IMR-90 (cell line): ENCODE data around the gene NR5A2. TPM values are rescaled to one million over a fixed set of nuclear protein-coding genes. Genes with fewer than 3 reads are reported as not detected.

Experiments
- ATAC-seq: fragments of 200-7000 bp; cut with Tn5 transposase; 2 replicates; pipeline ENCODE4 v1.9.1; 2020; ENCODE audit warnings: low read depth, mild to moderate bottlenecking, moderate library complexity
- BruUV-seq: library from RNA; stranded (reverse); fragments of 400-500 nt; replicated peaks from 2 replicates; lab custom pipeline; 2021; lab: Mats Ljungman, UMichigan
- CTCF ChIA-PET: fragments of 300-600 bp; formaldehyde crosslinking; extraction: SDS; loops from one replicate; lab custom pipeline; 2021; ENCODE audit warnings: antibody characterized with exemption; lab: Yijun Ruan, JAX
- POLR2A ChIA-PET: fragments of 300-600 bp; sonication (Branson Sonifier 250); formaldehyde crosslinking; loops from one replicate; lab custom pipeline; 2022; ENCODE audit warnings: antibody characterized with exemption; ENCODE audit not compliant: unreplicated experiment; lab: Charles Lee
- DNase-seq: peaks from one replicate; pipeline ENCODE4 v3.0.0; 2013
- H2AFZ ChIP-seq: replicated peaks from 2 replicates; pipeline ENCODE3; 2013; ENCODE audit warnings: low read length, mild to moderate bottlenecking; ENCODE audit not compliant: poor library complexity
- H2AK5ac ChIP-seq: 2 replicates; pipeline ENCODE4 v1.6.1; 2013; ENCODE audit warnings: low read depth, low read length, inconsistent platforms
- H2AK9ac ChIP-seq: replicated peaks from 2 replicates; pipeline ENCODE3; 2013; ENCODE audit warnings: mild to moderate bottlenecking, low read depth, low read length, moderate library complexity; ENCODE audit not compliant: poor library complexity
- H2BK120ac ChIP-seq: 2 replicates; pipeline ENCODE4 v1.6.1; 2013; ENCODE audit warnings: low read depth, low read length, inconsistent platforms
- H2BK15ac ChIP-seq: 3 replicates; pipeline ENCODE4 v1.6.1; 2013; ENCODE audit warnings: low read depth, low read length, inconsistent platforms
- H2BK20ac ChIP-seq: 2 replicates; pipeline ENCODE4 v1.6.1; 2013; ENCODE audit warnings: low read depth, mild to moderate bottlenecking, inconsistent platforms, low read length, moderate library complexity
- H2BK5ac ChIP-seq: 2 replicates; pipeline ENCODE4 v1.6.1; 2013; ENCODE audit warnings: mild to moderate bottlenecking, low read depth, low read length, inconsistent platforms; ENCODE audit not compliant: poor library complexity, severe bottlenecking
- H3K14ac ChIP-seq: replicated peaks from 2 replicates; pipeline ENCODE4 v1.6.1; 2013; ENCODE audit warnings: low read depth, low read length, inconsistent platforms
- H3K18ac ChIP-seq: 2 replicates; pipeline ENCODE4 v1.6.1; 2013; ENCODE audit warnings: low read depth, low read length, control low read depth
- H3K23ac ChIP-seq: 2 replicates; pipeline ENCODE4 v1.6.1; 2013; ENCODE audit warnings: low read depth, low read length, inconsistent platforms
- H3K27ac ChIP-seq: 2 replicates; pipeline ENCODE4 v1.5.1; 2013; ENCODE audit warnings: mild to moderate bottlenecking, control low read depth, low read length; ENCODE audit not compliant: insufficient read depth
- H3K27me3 ChIP-seq: 2 replicates; pipeline ENCODE4 v1.6.1; 2013; ENCODE audit warnings: low read length; ENCODE audit not compliant: control insufficient read depth, insufficient read depth
- H3K36me3 ChIP-seq: 2 replicates; pipeline ENCODE4 v1.6.1; 2013; ENCODE audit warnings: low read length, mixed read lengths; ENCODE audit not compliant: control insufficient read depth, insufficient read depth
- H3K4ac ChIP-seq: 2 replicates; pipeline ENCODE4 v1.6.1; 2013; ENCODE audit warnings: low read depth, low read length, inconsistent platforms
- H3K4me1 ChIP-seq: 2 replicates; pipeline ENCODE4 v1.6.1; 2013; ENCODE audit warnings: low read length, mixed read lengths; ENCODE audit not compliant: control insufficient read depth, insufficient read depth
- H3K4me2 ChIP-seq: 2 replicates; pipeline ENCODE4 v1.6.1; 2013; ENCODE audit warnings: low read depth, mild to moderate bottlenecking, control low read depth, low read length, moderate library complexity
- H3K4me3 ChIP-seq: 2 replicates; pipeline ENCODE4 v1.5.1; 2013; ENCODE audit warnings: low read depth, mild to moderate bottlenecking, control low read depth, low read length, moderate library complexity; ENCODE audit not compliant: insufficient read depth
- H3K56ac ChIP-seq: 2 replicates; pipeline ENCODE4 v1.6.1; 2013; ENCODE audit warnings: low read length, inconsistent platforms; ENCODE audit not compliant: insufficient read depth; ENCODE audit errors: extremely low read depth
- H3K79me1 ChIP-seq, 2 experiments: 2 replicates each; pipeline ENCODE4 v1.6.1; 2013; ENCODE audit warnings: low read length in 2 of 2, inconsistent platforms in 1 of 2, low read depth in 1 of 2
- H3K9ac ChIP-seq: 2 replicates; pipeline ENCODE4 v1.6.1; 2013; ENCODE audit warnings: low read depth, low read length, control low read depth
- H3K9me1 ChIP-seq: 2 replicates; pipeline ENCODE4 v1.6.1; 2013; ENCODE audit warnings: low read length, inconsistent platforms; ENCODE audit not compliant: insufficient read depth
- H3K9me3 ChIP-seq: 2 replicates; pipeline ENCODE4 v1.6.1; 2013; ENCODE audit warnings: low read length; ENCODE audit not compliant: control insufficient read depth, insufficient read depth
- H4K20me1 ChIP-seq: 2 replicates; pipeline ENCODE4 v1.6.1; 2013; ENCODE audit warnings: low read length, inconsistent platforms; ENCODE audit not compliant: insufficient read depth
- H4K5ac ChIP-seq: 2 replicates; pipeline ENCODE4 v1.6.1; 2013; ENCODE audit warnings: mild to moderate bottlenecking, low read depth, low read length, control low read depth
- H4K8ac ChIP-seq, 2 experiments: 2 replicates each; pipeline ENCODE4 v1.6.1; 2013; ENCODE audit warnings: low read depth in 2 of 2, low read length in 2 of 2, control low read depth in 1 of 2, inconsistent platforms in 1 of 2
- H4K91ac ChIP-seq: 2 replicates; pipeline ENCODE4 v1.6.1; 2013; ENCODE audit warnings: low read depth, low read length, inconsistent platforms; ENCODE audit not compliant: insufficient read depth
- CEBPB ChIP-seq: IDR thresholded peaks from 2 replicates; pipeline ENCODE4 v1.6.1; 2012; ENCODE audit warnings: low read depth, low read length, improper control_type of control experiment
- CHD1 ChIP-seq: IDR thresholded peaks from 2 replicates; pipeline ENCODE4 v1.6.1; 2012; ENCODE audit warnings: low read depth, low read length, improper control_type of control experiment
- FOS ChIP-seq: fragments of 150-350 bp; IDR thresholded peaks from 2 replicates; pipeline ENCODE4 v1.6.1; 2016; ENCODE audit warnings: low read depth, low read length
- MAFK ChIP-seq: IDR thresholded peaks from 2 replicates; pipeline ENCODE4 v1.6.1; 2012; ENCODE audit warnings: low read depth, low read length, improper control_type of control experiment
- MXI1 ChIP-seq: IDR thresholded peaks from 2 replicates; pipeline ENCODE4 v1.6.1; 2012; ENCODE audit warnings: low read depth, mild to moderate bottlenecking, low read length, moderate library complexity, borderline replicate concordance
- NFE2L2 ChIP-seq: fragments of 150-350 bp; IDR thresholded peaks from 2 replicates; pipeline ENCODE4 v1.6.1; 2016; ENCODE audit warnings: low read depth, mild to moderate bottlenecking, low read length
- POLR2A ChIP-seq: IDR thresholded peaks from 2 replicates; pipeline ENCODE4 v1.6.1; 2012; ENCODE audit warnings: mild to moderate bottlenecking, low read depth, low read length
- RAD21 ChIP-seq: IDR thresholded peaks from 2 replicates; pipeline ENCODE4 v1.6.1; 2012; ENCODE audit warnings: low read length, improper control_type of control experiment
- RCOR1 ChIP-seq: IDR thresholded peaks from 2 replicates; pipeline ENCODE4 v1.6.1; 2012; ENCODE audit warnings: mild to moderate bottlenecking, low read length, improper control_type of control experiment; ENCODE audit not compliant: insufficient replicate concordance
- SMC3 ChIP-seq: fragments of 150-350 bp; IDR thresholded peaks from 2 replicates; pipeline ENCODE4 v1.6.1; 2016; ENCODE audit warnings: low read depth, mild to moderate bottlenecking, antibody characterized with exemption, low read length, moderate library complexity
- WGBS, 2 experiments: methylation state at CpG; one replicate each; pipeline versions ENCODE4 v1.1.5 to v1.1.7; 2013; ENCODE audit warnings: missing lambda C conversion rate in 2 of 2; ENCODE audit not compliant: insufficient read length in 1 of 2; ENCODE audit errors: extremely low coverage in 2 of 2; 5-methylcytosine and 5-hydroxymethylcytosine counted together
- dilution Hi-C: fragments of 300-500 bp; cut with HindIII; formaldehyde crosslinking; loops from one replicate; pipeline ENCODE4 v1.14.3; 2018; ENCODE audit warnings: low sequenced_read_pairs; ENCODE audit not compliant: unreplicated experiment
- in situ Hi-C: fragments of 300-500 bp; cut with MboI; formaldehyde crosslinking; loops from 3 replicates; pipeline ENCODE4 v1.14.3; 2019; ENCODE audit warnings: low sequenced_read_pairs, inconsistent platforms, mixed read lengths
- intact Hi-C: fragments of 100-400 bp; cut with micrococcal nuclease; formaldehyde crosslinking; loops from 2 replicates; pipeline ENCODE4 v1.10.0; 2022
- polyA plus RNA-seq, 3 experiments: library from polyadenylated mRNA; depleted of rRNA; stranded (reverse); fragments of >200 nt; gene quantifications; 2 replicates each; pipeline ENCODE4 v1.2.3, GENCODE V29; 2012; ENCODE audit warnings: low replicate concordance in 1 of 3
- total RNA-seq: library from RNA; depleted of rRNA; stranded (reverse); fragments of >200 nt; gene quantifications from 2 replicates; pipeline ENCODE4 v1.2.3, GENCODE V29; 2012
- TF ChIP-seq, protein P1 (sequence below): conservative IDR thresholded peaks from 2 replicates; pipeline ENCODE4 v1.5.1; 2012; ENCODE audit warnings: mild to moderate bottlenecking, low read depth, low read length, improper control_type of control experiment
- TF ChIP-seq, protein P2 (sequence below): fragments of 150-350 bp; IDR thresholded peaks from 2 replicates; pipeline ENCODE4 v1.6.1; 2016; ENCODE audit warnings: low read depth, mild to moderate bottlenecking, low read length, moderate library complexity, borderline replicate concordance

NR5A2 gene
- total and polyA plus RNA-seq, 2 of the 4 experiments (the other 2 are of a cell fraction): 0.03 to 0.18 TPM

DNA sequence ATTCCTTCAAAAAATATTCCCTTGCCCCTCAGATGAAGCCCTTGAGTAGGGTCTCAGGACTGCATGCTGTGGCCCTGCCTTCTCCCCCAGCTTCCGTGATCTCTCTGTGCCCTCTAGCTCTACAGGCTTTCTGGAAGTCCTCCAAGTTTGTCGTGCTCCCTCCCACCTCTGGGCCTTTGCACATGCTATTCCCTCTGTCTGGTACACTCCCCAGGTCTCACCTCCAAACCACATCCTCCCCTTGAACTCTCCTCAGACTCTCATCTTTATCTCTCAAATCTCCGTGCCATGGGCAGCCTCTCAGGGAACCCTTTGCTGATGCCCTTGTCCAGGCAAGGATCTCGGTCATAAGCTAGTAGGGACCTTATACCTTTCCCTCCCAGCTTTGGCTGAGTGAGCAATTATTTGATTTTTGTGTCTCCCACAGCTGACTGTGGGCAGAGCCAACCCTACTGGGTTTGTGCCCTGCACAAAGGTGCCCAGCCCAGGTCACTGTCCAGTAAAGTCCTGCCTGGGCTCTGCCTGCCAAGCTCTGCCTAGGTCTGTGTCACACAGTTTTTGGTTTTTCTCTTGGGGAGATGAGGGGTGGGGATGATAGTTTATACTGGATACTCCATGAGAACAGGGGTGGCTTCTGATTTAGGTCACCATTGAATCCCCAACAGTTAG, 194.2 kb downstream of the NR5A2 start:
- ChIA-PET POLR2A (no interaction called here), CTCF (no interaction called here)
- Histone ChIP-seq H3K9me3 (no peaks in the 10 kb centered on the region), H2BK15ac (no peak overlapping the region), H3K56ac (no peak overlapping the region), H3K4me1 (peaks cover 2% of the 10 kb centered on the region; the same call in 1 of the 2 replicates), H2AK9ac (no peak overlapping the region), H4K20me1 (no peaks in the 10 kb centered on the region), H2BK5ac (no peak overlapping the region), H3K18ac (no peak overlapping the region), H4K91ac (no peak overlapping the region), H3K36me3 (no peaks in the 10 kb centered on the region), H3K9ac (no peak overlapping the region), H4K8ac (no peak overlapping the region), H3K79me1 (no peaks in the 10 kb centered on the region), H2AFZ (no peak overlapping the region), H3K14ac (no peak overlapping the region), H3K9me1 (no peaks in the 10 kb centered on the region), H2AK5ac (peak overlapping the region; percentile 31; the same call in 1 of the 2 replicates), H2BK120ac (no peak overlapping the region), H3K4me3 (no peak overlapping the region), H3K4ac (no peak overlapping the region), H2BK20ac (no peak overlapping the region), H3K4me2 (no peak overlapping the region), H3K23ac (no peak overlapping the region), H3K27ac (no peak overlapping the region), H3K27me3 (no peaks in the 10 kb centered on the region), H4K5ac (no peak overlapping the region)
- dilution Hi-C loops: no loop called here
- ATAC-seq: no peak
- DNase-seq: no peak
- intact Hi-C loops: no loop called here
- no peak for TF ChIP-seq SMC3
- TF ChIP-seq RCOR1: no peak
- no peak for TF ChIP-seq FOS
- no peak for TF ChIP-seq CHD1
- TF ChIP-seq NFE2L2: no peak
- TF ChIP-seq, protein P1, sequence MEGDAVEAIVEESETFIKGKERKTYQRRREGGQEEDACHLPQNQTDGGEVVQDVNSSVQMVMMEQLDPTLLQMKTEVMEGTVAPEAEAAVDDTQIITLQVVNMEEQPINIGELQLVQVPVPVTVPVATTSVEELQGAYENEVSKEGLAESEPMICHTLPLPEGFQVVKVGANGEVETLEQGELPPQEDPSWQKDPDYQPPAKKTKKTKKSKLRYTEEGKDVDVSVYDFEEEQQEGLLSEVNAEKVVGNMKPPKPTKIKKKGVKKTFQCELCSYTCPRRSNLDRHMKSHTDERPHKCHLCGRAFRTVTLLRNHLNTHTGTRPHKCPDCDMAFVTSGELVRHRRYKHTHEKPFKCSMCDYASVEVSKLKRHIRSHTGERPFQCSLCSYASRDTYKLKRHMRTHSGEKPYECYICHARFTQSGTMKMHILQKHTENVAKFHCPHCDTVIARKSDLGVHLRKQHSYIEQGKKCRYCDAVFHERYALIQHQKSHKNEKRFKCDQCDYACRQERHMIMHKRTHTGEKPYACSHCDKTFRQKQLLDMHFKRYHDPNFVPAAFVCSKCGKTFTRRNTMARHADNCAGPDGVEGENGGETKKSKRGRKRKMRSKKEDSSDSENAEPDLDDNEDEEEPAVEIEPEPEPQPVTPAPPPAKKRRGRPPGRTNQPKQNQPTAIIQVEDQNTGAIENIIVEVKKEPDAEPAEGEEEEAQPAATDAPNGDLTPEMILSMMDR: no peak
- no peak for TF ChIP-seq MAFK
- TF ChIP-seq CEBPB: no peak
- no peak for TF ChIP-seq RAD21
- TF ChIP-seq POLR2A: no peak
- TF ChIP-seq, protein P2, sequence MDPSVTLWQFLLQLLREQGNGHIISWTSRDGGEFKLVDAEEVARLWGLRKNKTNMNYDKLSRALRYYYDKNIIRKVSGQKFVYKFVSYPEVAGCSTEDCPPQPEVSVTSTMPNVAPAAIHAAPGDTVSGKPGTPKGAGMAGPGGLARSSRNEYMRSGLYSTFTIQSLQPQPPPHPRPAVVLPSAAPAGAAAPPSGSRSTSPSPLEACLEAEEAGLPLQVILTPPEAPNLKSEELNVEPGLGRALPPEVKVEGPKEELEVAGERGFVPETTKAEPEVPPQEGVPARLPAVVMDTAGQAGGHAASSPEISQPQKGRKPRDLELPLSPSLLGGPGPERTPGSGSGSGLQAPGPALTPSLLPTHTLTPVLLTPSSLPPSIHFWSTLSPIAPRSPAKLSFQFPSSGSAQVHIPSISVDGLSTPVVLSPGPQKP: no peak
- no peak for TF ChIP-seq MXI1
- no TSS peak for BruUV-seq
- in situ Hi-C loops: no loop called here
- 94% methylated on average over 2 of the region's 4 CpGs; no CpG with 5 or more reads in 1 of the 2 experiments for WGBS, 2 experiments
